Measurements from ENCODE around the gene BMERB1. TPM values are rescaled to one million over a fixed set of nuclear protein-coding genes. Genes with fewer than 3 reads are reported as not detected.

Gene BMERB1
- total RNA-seq, 1 donor from 2014 or later, result 20.1 TPM

GRCh38 chr16:15444264-15444663, 9.9 kb downstream of the BMERB1 start:
- Histone ChIP-seq H3K27ac (ENCODE audit: low read depth, low read length) (no peak overlapping the region), H3K36me3 (ENCODE audit: insufficient read depth, low read length) (no peaks in the 10 kb centered on the region), H3K4me2 (ENCODE audit: low read length) (no peak overlapping the region), H2AFZ (ENCODE audit: low read depth, low read length) (no peak overlapping the region), H3K27me3 (ENCODE audit: insufficient read depth, low read length) (no peaks in the 10 kb centered on the region), H3K4me3 (ENCODE audit: insufficient read depth, low read depth, low read length) (no peak overlapping the region), H3K4me1 (ENCODE audit: insufficient read depth, low read length) (peaks cover 19% of the 10 kb centered on the region), H4K20me1 (ENCODE audit: insufficient read depth, low read length) (peaks cover 37% of the 10 kb centered on the region), H3K9me3 (ENCODE audit: insufficient read depth, low read depth, low read length) (no peaks in the 10 kb centered on the region), H3K79me2 (ENCODE audit: insufficient read depth, low read length) (peaks cover 83% of the 10 kb centered on the region), H3K9ac (ENCODE audit: low read length) (no peak overlapping the region)
- Mint-ChIP-seq H3K9me3 (ENCODE audit: unreplicated experiment) (peaks cover 2% of the 10 kb centered on the region), H3K36me3 (ENCODE audit: low read depth, unreplicated experiment) (peaks cover 5% of the 10 kb centered on the region), H3K27ac (ENCODE audit: unreplicated experiment) (no peak overlapping the region), H3K4me1 (ENCODE audit: low read depth, unreplicated experiment) (peaks cover 7% of the 10 kb centered on the region), H3K27me3 (ENCODE audit: low read depth, unreplicated experiment) (no peaks in the 10 kb centered on the region), H3K4me3 (ENCODE audit: unreplicated experiment) (no peak overlapping the region)
- TF ChIP-seq CTCF (IDR thresholded peaks at IDR 0.05; ENCODE audit: insufficient read depth, low read depth, low read length) (no peak), EZH2 (IDR thresholded peaks at IDR 0.05; ENCODE audit: insufficient read depth, low read length) (no peak)
- no peak for FAIRE-seq
- no peak for DNase-seq (ENCODE audit: low read depth)

- H3K27me3 ChIP-seq (ENCODE audit: insufficient read depth, low read length), result no peaks in the 10 kb centered on the region
- no peaks in the 10 kb centered on the region for H3K9me3 ChIP-seq (ENCODE audit: insufficient read depth, low read depth, low read length)
- FAIRE-seq, result no peak
- Mint-ChIP-seq H3K27me3 (ENCODE audit: low read depth, unreplicated experiment) (no peaks in the 10 kb centered on the region), H3K4me1 (ENCODE audit: low read depth, unreplicated experiment) (peaks cover 5% of the 10 kb centered on the region), H3K36me3 (ENCODE audit: low read depth, unreplicated experiment) (peaks cover 5% of the 10 kb centered on the region), H3K9me3 (ENCODE audit: unreplicated experiment) (peaks cover 2% of the 10 kb centered on the region), H3K4me3 (ENCODE audit: unreplicated experiment) (no peak overlapping the region), H3K27ac (ENCODE audit: unreplicated experiment) (no peak overlapping the region)
- H3K4me3 ChIP-seq (ENCODE audit: insufficient read depth, low read depth, low read length), result no peak overlapping the region
- H4K20me1 ChIP-seq (ENCODE audit: insufficient read depth, low read length), result peaks cover 34% of the 10 kb centered on the region
- no peak for DNase-seq (ENCODE audit: low read depth)
- H3K27ac ChIP-seq (ENCODE audit: low read depth, low read length), result no peak overlapping the region
- no peaks in the 10 kb centered on the region for H3K36me3 ChIP-seq (ENCODE audit: insufficient read depth, low read length)
- no peak for TF ChIP-seq CTCF (IDR thresholded peaks at IDR 0.05; ENCODE audit: insufficient read depth, low read depth, low read length)
- TF ChIP-seq EZH2 (IDR thresholded peaks at IDR 0.05; ENCODE audit: insufficient read depth, low read length), result no peak
- no peak overlapping the region for H2AFZ ChIP-seq (ENCODE audit: low read depth, low read length)
- peaks cover 82% of the 10 kb centered on the region for H3K79me2 ChIP-seq (ENCODE audit: insufficient read depth, low read length)
- peaks cover 9% of the 10 kb centered on the region for H3K4me1 ChIP-seq (ENCODE audit: insufficient read depth, low read length)
- no peak overlapping the region for H3K4me2 ChIP-seq (ENCODE audit: low read length)
- no peak overlapping the region for H3K9ac ChIP-seq (ENCODE audit: low read length)
These were observed 11.1 kb downstream of the BMERB1 start for GRCh38 chr16:15445450-15445849.

GRCh38 chr16:15446901-15447300, 12.5 kb downstream of the BMERB1 start:
- no peak overlapping the region for H3K4me2 ChIP-seq (ENCODE audit: low read length)

More at GRCh38 chr16:15446901-15447300, 12.5 kb downstream of the BMERB1 start:
- H4K20me1 ChIP-seq (ENCODE audit: insufficient read depth, low read length), result peaks cover 34% of the 10 kb centered on the region
- Mint-ChIP-seq H3K4me1 (ENCODE audit: low read depth, unreplicated experiment) (no peaks in the 10 kb centered on the region), H3K4me3 (ENCODE audit: unreplicated experiment) (no peak overlapping the region), H3K36me3 (ENCODE audit: low read depth, unreplicated experiment) (peaks cover 5% of the 10 kb centered on the region), H3K27me3 (ENCODE audit: low read depth, unreplicated experiment) (no peaks in the 10 kb centered on the region), H3K27ac (ENCODE audit: unreplicated experiment) (no peak overlapping the region), H3K9me3 (ENCODE audit: unreplicated experiment) (peaks cover 2% of the 10 kb centered on the region)
- H3K79me2 ChIP-seq (ENCODE audit: insufficient read depth, low read length), result peaks cover 77% of the 10 kb centered on the region
- H2AFZ ChIP-seq (ENCODE audit: low read depth, low read length), result no peak overlapping the region
- H3K27ac ChIP-seq (ENCODE audit: low read depth, low read length), result no peak overlapping the region
- H3K4me3 ChIP-seq (ENCODE audit: insufficient read depth, low read depth, low read length), result no peak overlapping the region
- TF ChIP-seq EZH2 (IDR thresholded peaks at IDR 0.05; ENCODE audit: insufficient read depth, low read length) (no peak), CTCF (IDR thresholded peaks at IDR 0.05; ENCODE audit: insufficient read depth, low read depth, low read length) (no peak)
- H3K27me3 ChIP-seq (ENCODE audit: insufficient read depth, low read length), result no peaks in the 10 kb centered on the region
- H3K4me1 ChIP-seq (ENCODE audit: insufficient read depth, low read length), result no peaks in the 10 kb centered on the region
- no peaks in the 10 kb centered on the region for H3K9me3 ChIP-seq (ENCODE audit: insufficient read depth, low read depth, low read length)
- no peak overlapping the region for H3K9ac ChIP-seq (ENCODE audit: low read length)
- FAIRE-seq (no peak), DNase-seq (ENCODE audit: low read depth) (no peak)
- no peaks in the 10 kb centered on the region for H3K36me3 ChIP-seq (ENCODE audit: insufficient read depth, low read length)

All from astrocyte (in vitro differentiated cells and primary cell).